Left ventricle myocardium inferior (tissue), 1 donor: ENCODE results near the gene NAALADL1. TPM values are rescaled to one million over a fixed set of nuclear protein-coding genes. Genes with fewer than 3 reads are reported as not detected.

ENCODE experiments used
- DNase-seq: peaks from one replicate; pipeline ENCODE4 v3.0.0-alpha.2; 2020
- H3K27ac ChIP-seq: fragments of 200-600 bp; replicated peaks from 2 replicates; pipeline ENCODE4 v1.8.0; 2021
- H3K27me3 ChIP-seq: fragments of 200-600 bp; 2 replicates; pipeline ENCODE4 v1.8.0; 2021; ENCODE audit warnings: low read depth
- H3K36me3 ChIP-seq: fragments of 200-600 bp; 2 replicates; pipeline ENCODE4 v1.8.0; 2021
- H3K4me1 ChIP-seq: fragments of 200-600 bp; 2 replicates; pipeline ENCODE4 v1.8.0; 2021
- H3K4me3 ChIP-seq: fragments of 200-600 bp; 2 replicates; pipeline ENCODE4 v1.8.0; 2021; ENCODE audit warnings: mild to moderate bottlenecking, moderate library complexity
- H3K9me3 ChIP-seq: fragments of 200-600 bp; replicated peaks from 2 replicates; pipeline ENCODE4 v1.8.0; 2021
- CTCF ChIP-seq: fragments of 200-600 bp; IDR thresholded peaks from 2 replicates; pipeline ENCODE4 v1.8.0; 2021; ENCODE audit warnings: antibody characterized with exemption, mild to moderate bottlenecking, borderline replicate concordance
- intact Hi-C: fragments of 100-400 bp; cut with micrococcal nuclease; formaldehyde crosslinking; loops from one replicate; pipeline ENCODE4 v1.11.0; 2022
- total RNA-seq: library from RNA; stranded (reverse); fragmentation: NEBNext Ultra II Directional; extraction: Animal tissue kit (Norgen Biotek cat#: 25700); gene quantifications from one replicate; pipeline ENCODE4 v1.2.1, GENCODE V29; 2021
- donor health status: DM: no; HTN: yes; CAD: no; lungs with severe emphysema.

NAALADL1 gene
- total RNA-seq, 1 donor from 2014 or later = 4.8 TPM

DNA sequence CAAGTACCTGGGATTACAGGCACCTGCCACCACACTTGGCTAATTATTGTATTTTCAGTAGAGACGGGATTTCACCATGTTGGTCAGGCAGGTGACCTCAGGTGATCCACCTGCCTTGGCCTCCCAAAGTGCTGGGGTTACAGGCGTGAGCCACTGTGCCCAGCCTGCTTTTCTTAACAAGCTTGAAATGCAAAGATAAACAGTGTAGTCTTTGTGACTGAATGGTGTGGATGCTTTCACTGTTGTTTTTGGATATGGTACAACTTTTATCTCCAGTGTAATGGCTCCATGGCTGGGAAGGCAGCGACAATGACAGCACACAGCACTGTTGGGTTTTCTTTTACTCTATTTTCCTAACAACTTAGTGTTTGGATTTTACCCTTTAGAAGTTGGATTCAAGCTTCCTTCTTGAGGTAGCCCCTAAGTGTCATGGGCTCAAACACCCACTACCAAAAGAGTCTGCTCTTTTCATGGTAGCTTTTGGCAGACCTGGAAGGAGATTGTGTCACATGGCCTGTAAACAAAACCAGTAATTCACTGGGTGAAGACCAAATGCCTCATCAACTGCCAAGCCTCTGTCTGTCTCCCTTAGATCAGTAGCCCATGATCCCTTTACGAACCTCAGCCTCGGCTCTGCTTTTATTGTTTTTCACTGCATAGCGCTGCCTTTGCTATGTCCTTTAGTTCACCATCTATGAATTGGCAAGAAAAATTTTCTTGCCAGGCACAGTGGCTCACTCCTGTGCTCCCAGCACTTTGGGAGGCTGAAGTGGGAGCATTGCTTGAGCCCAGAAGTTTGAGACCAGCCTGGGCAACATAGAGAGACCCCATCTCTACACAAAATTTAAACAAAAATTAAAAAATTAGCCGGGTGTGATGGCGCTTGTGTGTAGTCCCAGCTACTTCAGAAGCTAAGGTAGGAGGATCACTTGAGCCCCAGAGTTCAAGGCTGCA is 44.1 kb upstream of the NAALADL1 start:
- DNase-seq = no peak
- Histone ChIP-seq H3K27me3 (no peaks in the 10 kb centered on the region), H3K27ac (peak overlapping the region; percentile 86), H3K4me1 (peaks cover 59% of the 10 kb centered on the region), H3K9me3 (no peaks in the 10 kb centered on the region), H3K36me3 (peaks cover 23% of the 10 kb centered on the region), H3K4me3 (no peak overlapping the region)
- intact Hi-C loops = no loop called here
- TF ChIP-seq CTCF = no peak

GRCh38 chr11:65100674-65101350 is 42.5 kb upstream of the NAALADL1 start:
- H3K27me3 ChIP-seq = no peaks in the 10 kb centered on the region
- H3K27ac ChIP-seq = peak overlapping the region; percentile 86
- H3K4me1 ChIP-seq = peaks cover 74% of the 10 kb centered on the region
- intact Hi-C loops = no loop called here
- peaks cover 23% of the 10 kb centered on the region for H3K36me3 ChIP-seq
- TF ChIP-seq CTCF = no peak
- DNase-seq = no peak
- H3K9me3 ChIP-seq = no peaks in the 10 kb centered on the region
- no peak overlapping the region for H3K4me3 ChIP-seq

- intact Hi-C loops = no loop called here
- Histone ChIP-seq H3K4me3 (peak overlapping the region; percentile 82), H3K27ac (peak overlapping the region; percentile 91), H3K4me1 (peaks cover 41% of the 10 kb centered on the region), H3K9me3 (no peaks in the 10 kb centered on the region), H3K36me3 (peaks cover 15% of the 10 kb centered on the region), H3K27me3 (no peaks in the 10 kb centered on the region)
- no peak for DNase-seq
- TF ChIP-seq CTCF = no peak
Observed at GRCh38 chr11:65096926-65097325, 38.6 kb upstream of the NAALADL1 start.

- Histone ChIP-seq H3K27ac (peak within 1 kb of the TSS; percentile 91), H3K36me3 (peaks cover 15% of the 10 kb centered on the region), H3K9me3 (no peaks in the 10 kb centered on the region), H3K27me3 (no peaks in the 10 kb centered on the region), H3K4me3 (peak within 1 kb of the TSS; percentile 82), H3K4me1 (peaks cover 34% of the 10 kb centered on the region)
- intact Hi-C loops = no loop called here
- DNase-seq = peak; percentile 90
- TF ChIP-seq CTCF = peak; percentile 9
Observed at GRCh38 chr11:65095974-65096806, 37.8 kb upstream of the NAALADL1 start, which contains the start of gene VPS51. Gene VPS51 (plus strand): TSS chr11:65096214. CDS start chr11:65096251, 37 bp downstream.

DNA sequence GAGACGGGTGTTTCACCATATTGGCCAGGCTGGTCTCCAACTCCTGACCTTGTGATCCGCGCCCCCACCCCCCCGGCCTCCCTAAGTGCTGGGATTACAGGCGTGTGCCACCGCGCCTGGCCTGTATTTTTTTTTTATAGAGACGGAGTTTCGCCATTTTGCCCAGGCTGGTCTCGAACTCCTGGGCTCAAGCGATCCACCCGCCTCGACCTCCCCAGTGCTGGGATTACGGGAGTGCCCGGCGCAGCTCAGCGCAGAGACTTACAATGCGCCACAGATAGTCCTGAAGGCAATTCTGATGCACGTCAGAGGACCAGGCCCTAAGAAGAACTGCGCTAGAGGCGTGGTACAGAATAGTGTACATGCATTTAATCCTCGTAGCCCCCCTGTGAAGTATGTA is 37.1 kb upstream of the NAALADL1 start:
- no peaks in the 10 kb centered on the region for H3K9me3 ChIP-seq
- no peak for TF ChIP-seq CTCF
- peaks cover 28% of the 10 kb centered on the region for H3K4me1 ChIP-seq
- H3K4me3 ChIP-seq = peak overlapping the region; percentile 82
- H3K27me3 ChIP-seq = no peaks in the 10 kb centered on the region
- intact Hi-C loops = no loop called here
- no peak for DNase-seq
- peak overlapping the region; percentile 91 for H3K27ac ChIP-seq
- peaks cover 15% of the 10 kb centered on the region for H3K36me3 ChIP-seq
